ENCODE measurements around the gene NLRP9.
"Not testable (repeated sequence)": the region's sequence is repeated elsewhere in the genome, so short reads cannot be mapped to it uniquely, and the experiment has no call there.

The NLRP9 gene

DNA sequence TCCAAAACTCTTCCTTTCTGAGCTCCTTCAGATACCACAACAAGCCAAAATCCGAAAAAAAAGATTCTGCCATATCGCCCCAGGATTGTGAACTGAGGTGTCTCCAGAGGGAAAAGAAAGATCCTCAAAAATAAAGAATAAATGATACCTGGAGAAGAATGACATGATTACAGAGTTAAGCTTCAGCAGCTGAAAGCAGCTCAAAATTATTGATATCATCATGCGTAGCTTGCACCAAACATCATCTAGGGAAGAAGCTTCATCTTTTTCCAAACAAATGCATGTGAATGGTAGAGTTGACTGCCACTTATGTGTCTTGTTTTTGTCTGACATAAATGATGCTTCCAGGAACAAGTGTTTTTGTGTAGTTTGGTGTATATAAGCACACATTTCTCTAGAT is at the start of gene NLRP9:
NLRP9 (minus strand) TSS at position 101 of the 400 bp plus-strand sequence; CDS start at position 73, 28 bp downstream.
- DNase-seq (ENCODE audit: low read depth) = no peak

DNA sequence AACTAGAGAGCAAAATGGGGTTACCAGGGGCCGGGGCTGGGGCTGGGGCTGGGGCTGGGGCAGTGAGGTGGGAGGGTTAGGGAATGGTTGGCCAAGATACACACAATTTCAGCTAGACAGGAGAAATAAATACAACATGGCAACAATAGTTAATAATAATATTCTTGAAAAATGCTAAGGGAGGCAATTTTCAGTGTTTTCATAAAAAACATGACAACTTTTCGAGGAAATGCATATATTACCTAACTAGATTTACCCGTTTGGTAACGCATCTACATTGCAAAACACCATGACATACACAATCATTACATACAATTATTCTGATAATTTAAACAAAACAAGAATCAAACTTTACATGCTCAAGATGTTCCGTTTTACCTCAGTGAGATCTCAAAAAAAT is 42.9 kb upstream of the NLRP9 start:
- no peak for DNase-seq (ENCODE audit: low read depth)

DNA sequence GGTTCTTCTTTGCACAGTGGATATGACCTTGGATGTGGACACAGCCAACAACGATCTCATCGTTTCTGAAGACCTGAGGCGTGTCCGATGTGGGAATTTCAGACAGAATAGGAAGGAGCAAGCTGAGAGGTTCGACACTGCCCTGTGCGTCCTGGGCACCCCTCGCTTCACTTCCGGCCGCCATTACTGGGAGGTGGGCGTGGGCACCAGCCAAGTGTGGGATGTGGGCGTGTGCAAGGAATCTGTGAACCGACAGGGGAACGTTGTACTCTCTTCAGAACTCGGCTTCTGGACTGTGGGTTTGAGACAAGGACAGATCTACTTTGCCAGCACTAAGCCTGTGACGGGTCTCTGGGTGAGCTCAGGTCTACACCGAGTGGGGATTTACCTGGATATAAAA is 40.1 kb upstream of the NLRP9 start:
- no peak for DNase-seq (ENCODE audit: low read depth)

DNA sequence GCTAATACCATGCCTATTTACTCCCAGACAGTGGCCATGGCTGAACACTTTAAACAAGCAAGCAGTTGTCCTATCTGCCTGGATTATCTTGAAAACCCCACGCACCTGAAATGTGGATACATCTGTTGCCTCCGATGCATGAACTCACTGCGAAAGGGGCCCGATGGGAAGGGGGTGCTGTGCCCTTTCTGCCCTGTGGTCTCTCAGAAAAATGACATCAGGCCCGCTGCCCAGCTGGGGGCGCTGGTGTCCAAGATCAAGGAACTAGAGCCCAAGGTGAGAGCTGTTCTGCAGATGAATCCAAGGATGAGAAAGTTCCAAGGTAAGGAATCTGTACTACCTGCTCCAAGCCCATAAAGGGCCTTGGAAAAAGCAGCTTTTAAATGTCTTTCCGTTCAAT is 39.3 kb upstream of the NLRP9 start:
- no peak for DNase-seq (ENCODE audit: low read depth)

DNA sequence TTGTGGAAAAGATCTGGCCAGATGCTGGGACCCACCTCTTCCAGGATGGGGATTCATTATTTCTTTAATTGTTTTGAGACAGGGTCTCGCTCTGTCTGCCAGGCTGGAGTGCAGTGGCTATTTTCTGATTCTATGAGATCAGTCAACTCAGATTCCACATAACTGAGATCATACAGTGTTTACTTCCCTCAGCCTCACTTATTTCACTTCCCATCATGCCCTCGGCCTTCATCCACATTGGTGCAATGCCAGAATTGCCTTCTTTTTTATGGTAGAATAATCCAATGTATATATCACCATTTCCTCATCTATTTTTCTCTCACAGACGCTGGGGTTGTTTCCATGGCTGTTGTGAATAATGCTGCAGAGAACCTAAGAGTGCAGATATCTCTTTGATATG is 31.4 kb upstream of the NLRP9 start:
- DNase-seq (ENCODE audit: low read depth) = not testable (repeated sequence)

DNA sequence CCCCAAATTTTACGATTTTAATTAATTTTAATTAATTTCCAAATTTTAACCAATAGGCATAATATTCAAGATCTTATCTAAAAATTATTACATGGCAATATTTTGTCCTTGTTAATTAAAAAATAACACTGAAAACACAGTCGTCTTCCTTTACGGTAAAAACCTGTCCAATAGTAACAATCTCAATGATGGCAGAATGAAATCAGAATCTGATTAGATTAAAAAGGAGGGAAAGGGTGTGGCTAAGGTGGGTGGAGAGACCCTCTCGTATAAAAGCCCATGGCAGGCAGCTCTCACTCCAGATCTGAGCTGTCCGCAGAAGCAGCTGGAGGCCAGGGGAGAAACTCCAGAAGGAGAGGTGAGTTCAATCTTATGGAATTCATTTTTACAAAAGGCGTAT is 30.6 kb upstream of the NLRP9 start, which contains the start of gene RFPL4AL1:
RFPL4AL1 (plus strand) TSS at position 301 of the 400 bp plus-strand sequence. CDS start 2,687 bp downstream, outside the sequence.
- not testable (repeated sequence) for DNase-seq (ENCODE audit: low read depth)

DNA sequence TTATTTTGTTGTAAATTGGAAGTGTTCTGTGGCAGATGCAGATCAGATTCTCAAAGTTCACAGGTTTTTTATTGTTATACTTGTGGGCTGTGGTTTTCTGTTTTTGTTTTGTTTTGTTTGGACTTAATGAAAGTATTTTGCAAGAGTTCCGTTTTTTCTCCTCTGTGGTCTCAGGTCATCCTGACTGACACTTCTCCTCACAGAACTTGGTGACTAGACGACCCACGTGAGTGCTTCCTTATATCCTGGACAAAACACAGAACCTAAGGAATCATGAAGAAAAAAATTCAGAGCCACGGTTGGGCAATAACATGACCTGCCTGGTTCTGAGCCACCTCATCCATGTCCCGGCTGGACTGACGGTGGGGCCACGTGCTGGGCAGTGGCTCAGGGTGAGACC is 28.3 kb upstream of the NLRP9 start:
- DNase-seq (ENCODE audit: low read depth) = no peak

DNA sequence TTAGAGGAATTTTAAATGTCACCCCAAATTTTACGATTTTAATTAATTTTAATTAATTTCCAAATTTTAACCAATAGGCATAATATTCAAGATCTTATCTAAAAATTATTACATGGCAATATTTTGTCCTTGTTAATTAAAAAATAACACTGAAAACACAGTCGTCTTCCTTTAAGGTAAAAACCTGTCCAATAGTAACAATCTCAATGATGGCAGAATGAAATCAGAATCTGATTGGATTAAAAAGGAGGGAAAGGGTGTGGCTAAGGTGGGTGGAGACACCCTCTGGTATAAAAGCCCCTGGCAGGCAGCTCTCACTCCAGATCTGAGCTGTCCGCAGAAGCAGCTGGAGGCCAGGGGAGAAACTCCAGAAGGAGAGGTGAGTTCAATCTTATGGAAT is 20.6 kb upstream of the NLRP9 start, which contains the start of gene RFPL4A:
RFPL4A (plus strand) TSS at position 301 of the 400 bp plus-strand sequence. CDS start 2,704 bp downstream, outside the sequence.
- not testable (repeated sequence) for DNase-seq (ENCODE audit: low read depth)

DNA sequence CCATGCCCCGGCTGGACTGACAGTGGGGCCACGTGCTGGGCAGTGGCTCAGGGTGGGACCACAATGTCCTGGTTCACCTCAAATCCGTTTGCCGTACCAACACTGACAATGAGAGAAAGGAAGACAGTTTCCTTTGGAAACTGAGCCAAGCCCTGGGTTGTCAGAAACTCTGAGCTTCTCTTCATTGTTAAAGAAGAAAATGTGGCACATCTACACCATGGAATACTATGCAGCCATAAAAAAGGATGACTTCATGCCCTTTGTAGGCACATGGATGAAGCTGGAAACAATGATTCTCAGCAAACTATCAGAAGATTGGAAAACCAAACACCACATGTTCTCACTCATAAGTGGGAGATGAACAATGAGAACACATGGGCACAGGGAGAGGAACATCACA is 18.6 kb upstream of the NLRP9 start:
- not testable (repeated sequence) for DNase-seq (ENCODE audit: low read depth)

DNA sequence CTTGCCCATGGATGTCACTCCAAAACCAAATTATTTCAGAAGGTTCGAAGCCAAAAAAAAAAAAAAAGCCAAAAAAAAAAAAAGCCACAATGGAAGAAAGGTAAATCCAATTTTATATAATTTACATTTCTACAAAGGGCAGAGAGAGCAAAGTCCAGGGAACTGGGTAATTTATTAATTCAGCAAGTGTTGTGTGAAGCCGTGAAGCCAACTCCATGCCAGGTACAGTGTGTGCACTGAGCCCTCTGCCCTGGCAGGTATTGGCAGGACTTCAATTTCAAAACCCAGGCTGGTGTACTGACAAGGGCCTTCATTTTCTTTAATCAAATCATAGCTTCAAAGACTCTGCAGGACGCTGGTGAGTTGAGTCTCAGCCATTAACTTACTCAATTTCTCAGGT is 15.2 kb upstream of the NLRP9 start:
- DNase-seq (ENCODE audit: low read depth) = no peak

DNA sequence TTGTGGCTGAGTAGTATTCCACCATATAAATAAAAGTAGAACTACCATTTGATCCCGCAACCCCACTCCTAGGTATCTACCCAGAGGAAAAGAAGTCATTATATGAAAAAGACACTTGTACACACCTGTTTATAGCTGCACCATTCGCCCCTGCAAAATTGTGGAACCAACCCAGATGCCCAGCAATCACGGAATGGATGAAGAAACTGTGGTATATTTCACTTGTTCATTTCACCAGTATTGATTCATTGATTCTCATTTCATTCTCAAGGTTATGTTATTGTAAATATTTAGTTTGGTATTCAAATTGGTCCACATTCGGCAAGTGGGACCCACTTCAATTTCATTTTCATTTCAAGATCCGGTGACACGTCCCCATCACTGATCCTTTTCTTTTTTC is 12.5 kb upstream of the NLRP9 start:
- DNase-seq (ENCODE audit: low read depth) = no peak

DNA sequence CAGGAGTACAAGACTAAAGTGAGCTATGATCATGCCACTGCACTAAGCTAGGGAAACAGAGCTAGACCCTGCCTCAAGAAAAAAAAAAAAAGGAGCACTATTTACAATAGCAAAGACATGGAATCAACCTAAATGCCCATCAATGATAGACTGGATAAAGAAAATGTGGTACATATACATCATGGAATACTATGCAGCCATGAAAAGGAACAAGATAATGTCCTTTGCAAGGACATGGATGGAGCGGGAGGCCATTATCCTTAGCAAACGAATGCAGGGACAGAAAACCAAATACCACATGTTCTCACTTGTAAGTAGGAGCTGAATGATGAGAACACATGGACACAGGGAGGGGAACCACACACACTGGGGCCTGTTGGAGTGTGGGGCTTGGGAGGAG is 7.8 kb downstream of the NLRP9 start:
- not testable (repeated sequence) for DNase-seq (ENCODE audit: low read depth)

DNA sequence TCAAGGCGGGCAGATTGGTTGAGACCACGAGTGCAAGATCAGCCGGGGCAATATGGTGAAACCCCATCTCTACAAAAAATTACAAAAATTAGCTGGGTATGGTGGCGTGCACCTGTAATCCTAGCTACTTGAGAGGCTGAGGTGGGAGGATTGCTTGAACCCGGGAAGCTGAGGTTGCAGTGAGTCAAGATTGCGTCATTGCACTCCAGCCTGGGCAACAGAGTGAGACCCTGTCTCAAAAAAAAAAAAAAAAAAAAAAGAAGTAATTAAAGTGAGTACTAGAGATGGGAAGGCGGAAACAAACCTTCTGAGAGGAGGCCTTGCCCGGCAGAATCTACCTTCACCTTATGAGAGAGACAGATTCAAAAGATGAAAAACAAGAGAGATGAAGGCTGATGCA is 14.7 kb downstream of the NLRP9 start:
- DNase-seq (ENCODE audit: low read depth) = no peak

DNA sequence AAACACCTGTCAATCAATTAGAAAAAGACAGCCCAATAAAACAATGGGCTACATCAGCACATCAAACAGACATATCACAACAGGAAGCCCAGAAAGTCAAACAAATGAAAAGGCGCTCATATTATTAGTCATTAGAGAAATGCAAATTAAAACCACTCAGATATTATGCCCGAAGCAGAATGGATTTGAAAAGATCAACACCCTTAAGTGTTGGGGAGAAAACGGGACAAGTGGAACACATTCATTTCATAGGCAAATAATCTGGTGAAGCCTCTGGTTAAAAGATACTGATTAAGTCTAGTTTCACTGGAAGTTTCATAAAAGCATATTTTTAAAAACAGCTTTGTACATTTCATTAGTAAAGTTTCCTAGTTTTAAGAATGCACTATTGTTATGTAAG is 17.4 kb downstream of the NLRP9 start:
- no peak for DNase-seq (ENCODE audit: low read depth)

DNA sequence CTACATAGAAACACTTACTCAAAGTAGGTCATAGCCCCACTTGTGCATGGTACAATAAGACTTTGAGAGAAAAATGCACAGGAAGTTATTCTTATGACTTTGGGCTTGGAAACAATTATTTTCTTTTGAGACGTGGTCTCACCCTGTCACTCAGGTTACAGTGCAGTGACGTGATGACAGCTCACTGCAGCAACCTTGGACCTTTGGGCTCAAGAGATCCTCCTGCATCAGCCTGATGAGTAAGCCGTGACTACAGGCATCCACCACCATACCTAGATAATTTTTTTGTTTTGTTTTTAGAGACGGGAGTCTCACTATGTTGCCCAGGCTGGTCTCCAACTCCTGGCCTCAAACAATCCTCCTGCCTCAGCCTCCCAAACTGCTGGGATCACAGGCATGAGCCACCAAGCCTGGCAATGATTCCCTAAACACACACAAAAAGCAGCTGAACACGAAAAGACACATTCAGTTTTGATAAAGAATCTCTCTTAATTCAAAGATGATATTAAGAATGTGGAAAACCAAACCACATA is 17.9 kb downstream of the NLRP9 start:
- no peak for DNase-seq (ENCODE audit: low read depth)

DNA sequence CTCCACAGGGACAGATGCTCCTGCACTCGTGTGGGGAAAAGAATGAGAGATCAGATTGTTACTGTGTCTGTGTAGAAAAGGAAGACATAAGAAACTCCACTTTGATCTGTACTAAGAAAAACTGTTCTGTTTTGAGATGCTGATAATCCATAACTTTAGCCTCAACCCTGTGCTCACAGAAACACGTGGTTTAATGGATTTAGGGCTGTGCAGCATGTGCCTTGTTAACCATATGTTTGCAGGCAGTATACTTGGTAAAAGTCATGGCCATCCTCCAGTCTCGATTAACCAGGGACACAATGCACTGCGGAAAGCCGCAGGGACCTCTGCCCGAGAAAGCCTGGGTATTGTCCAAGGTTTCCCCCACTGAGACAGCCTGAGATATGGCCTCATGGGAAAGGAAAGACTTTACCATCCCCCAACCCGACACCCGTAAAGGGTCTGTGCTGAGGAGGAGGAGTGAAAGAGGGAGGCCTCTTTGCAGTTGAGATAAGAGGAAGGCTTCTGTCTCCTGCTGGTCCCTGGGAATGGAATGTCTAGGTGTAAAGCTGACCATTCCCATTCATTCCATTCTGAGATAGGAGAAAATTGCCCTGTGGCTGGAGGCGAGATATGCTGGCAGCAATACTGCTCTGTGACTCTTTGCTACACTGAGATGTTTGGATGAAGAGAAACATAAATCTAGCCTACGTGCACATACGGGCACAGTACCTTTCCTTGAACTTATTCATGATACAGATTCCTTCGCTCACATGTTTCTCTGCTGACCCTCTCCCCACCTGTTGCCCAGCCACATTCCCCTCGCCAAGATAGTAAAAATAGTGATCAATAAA is 20.1 kb downstream of the NLRP9 start:
- DNase-seq (ENCODE audit: low read depth) = not testable (repeated sequence)

DNA sequence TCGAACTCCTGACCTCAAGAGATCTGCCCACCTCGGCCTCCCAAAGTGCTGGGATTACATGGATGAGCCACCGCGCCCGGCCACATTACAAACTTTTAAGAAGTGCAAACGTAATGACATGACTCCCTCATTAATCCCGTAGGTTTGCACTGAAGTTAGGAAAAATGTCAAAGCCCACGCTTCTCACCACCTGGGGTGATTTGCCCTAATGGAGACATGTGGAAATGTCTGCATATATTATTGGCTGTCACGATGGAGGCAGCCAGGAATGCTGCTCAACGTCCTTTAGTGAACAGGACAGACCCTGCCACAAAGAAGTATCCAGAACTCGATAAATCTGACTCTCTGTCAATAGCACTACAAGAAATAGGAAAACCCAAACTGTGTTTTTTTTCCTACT is 21.0 kb downstream of the NLRP9 start:
- no peak for DNase-seq (ENCODE audit: low read depth)

DNA sequence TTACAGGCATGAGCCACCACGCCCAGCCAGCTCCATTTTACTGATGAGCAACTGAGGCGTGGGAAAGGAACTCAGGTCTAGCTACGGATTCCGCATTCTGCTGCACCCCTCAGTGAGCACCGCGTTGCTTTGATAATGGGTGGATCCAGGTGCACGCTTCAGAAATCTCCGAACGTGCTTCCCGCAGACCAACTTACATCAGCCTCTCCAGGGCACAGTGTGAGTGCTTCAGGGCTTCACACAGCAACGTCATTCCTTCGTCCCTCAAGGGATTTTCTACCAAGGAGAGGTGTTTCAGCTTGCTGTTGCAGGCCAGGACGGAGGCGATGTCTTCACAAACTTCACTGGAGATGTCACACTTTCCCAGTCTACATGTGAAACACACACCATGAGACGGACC is 21.7 kb downstream of the NLRP9 start:
- no peak for DNase-seq (ENCODE audit: low read depth)

DNA sequence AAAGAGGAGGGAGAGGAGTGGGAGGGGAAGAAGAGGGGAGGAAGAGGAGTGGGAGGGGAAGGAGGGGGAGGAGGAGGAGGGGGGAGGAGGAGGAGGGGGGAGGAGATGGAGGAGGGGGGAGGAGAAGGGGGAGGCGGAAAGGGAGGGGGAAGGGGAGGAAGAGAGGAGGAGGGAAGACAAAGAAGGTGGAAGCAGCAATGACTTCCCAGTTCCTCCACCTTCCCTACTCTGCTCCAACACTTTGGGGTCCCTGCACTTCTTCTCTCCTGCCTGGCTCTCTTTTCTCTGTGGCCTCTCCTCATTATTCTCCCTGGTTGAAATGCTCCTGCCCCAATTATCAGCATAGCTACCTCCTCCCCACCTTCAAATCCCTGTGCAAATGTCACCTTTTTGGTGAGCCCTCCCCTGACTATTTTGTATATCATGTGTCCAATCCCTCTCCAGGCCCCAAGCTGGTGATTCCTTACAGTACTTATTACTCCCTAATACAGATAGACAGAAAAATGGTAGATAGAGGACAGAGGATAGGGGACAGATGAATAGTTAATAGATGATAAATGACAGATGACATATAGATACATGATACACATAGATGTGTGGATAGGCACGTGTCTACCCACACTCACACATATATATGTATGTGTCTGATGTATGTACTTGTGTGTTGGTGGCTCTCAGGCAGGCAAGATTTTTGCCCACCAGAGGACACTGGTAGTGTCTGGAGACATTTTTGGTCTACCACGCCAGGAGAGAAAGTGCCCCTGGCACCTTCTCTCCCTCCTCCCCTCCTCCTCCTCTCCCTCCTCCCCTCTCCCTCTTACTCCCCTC is 25.2 kb downstream of the NLRP9 start:
- DNase-seq (ENCODE audit: low read depth) = no peak

DNA sequence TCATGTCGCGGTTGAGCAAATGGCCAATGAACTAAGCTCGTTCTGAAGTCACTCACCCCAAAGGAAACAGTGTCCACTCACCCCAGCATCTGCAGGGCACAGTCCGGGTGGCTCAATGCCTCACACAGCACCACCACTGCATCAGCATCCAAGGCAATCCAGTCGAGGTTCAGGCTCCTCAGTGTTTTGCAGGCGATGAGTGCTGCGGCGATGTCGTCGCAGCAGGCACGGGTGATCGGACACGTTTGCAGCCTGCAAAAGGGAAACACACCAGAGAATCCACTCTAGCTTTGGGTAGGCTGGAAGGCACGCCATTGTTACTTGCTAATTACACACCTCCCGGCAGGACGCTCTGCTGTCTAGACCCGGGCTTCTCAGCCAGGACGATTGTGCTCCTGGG is 26.5 kb downstream of the NLRP9 start:
- no peak for DNase-seq (ENCODE audit: low read depth)

DNA sequence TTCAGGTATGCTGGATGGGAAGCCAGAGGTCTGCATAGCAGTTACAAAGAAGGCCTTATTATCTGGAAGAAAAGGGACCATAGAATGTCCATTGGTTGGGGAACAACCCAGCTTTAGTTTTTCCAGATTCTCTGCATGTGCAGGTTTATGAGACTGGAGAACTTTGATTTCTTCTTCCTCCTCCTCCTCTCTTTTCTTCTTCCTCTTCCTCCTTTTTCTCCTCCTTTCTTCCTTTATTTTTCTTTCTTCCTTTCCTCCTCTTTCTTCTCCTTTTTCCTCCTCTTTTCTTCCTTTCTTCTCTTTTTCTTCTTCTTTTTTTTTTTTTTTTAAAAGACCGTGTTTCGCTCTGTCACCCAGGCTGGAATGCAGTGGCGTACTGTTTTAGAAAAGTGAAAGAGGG is 32.2 kb downstream of the NLRP9 start:
- DNase-seq (ENCODE audit: low read depth) = no peak

DNA sequence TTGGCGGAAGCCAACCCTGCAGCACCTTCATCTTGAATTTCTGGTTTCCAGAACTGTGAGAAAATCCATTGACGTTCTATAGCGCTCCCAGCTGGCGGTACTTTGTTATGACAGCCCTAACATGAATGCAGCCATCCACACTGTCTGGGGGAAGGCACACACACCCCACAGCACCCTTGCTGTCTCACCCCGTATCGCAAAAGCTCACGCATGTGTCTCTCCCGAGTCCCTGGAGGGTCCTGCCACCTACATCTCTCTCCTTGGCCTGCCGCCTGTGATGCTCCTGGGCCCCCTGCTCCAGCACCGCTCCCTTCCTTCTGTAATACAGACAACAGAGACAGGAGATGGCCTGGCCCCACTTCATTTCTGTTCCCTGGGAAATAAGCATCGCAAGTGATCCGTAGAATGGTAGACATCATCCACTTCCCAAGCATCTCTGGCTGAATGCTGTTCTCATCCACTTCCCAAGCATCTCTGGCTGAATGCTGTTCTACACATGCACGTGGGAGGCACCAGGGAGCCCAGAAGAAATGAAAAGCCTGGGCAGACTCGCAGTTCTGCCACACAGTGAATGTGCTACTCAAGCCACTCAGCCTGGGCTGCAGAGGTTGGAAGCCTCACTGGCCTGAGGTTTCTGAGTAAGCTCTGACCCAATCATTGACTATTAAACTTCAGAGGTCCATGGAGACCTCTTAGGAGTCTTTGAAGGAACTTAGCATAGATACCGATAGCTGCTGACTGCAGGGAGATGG is 33.5 kb downstream of the NLRP9 start:
- DNase-seq (ENCODE audit: low read depth) = no peak
